ENCODE data around the gene STARD9. TPM values are rescaled to one million over a fixed set of nuclear protein-coding genes. Genes with fewer than 3 reads are reported as not detected.

STARD9 gene
- total RNA-seq, 2 donors from 2014 or later = 0.97 to 2.9 TPM

DNA sequence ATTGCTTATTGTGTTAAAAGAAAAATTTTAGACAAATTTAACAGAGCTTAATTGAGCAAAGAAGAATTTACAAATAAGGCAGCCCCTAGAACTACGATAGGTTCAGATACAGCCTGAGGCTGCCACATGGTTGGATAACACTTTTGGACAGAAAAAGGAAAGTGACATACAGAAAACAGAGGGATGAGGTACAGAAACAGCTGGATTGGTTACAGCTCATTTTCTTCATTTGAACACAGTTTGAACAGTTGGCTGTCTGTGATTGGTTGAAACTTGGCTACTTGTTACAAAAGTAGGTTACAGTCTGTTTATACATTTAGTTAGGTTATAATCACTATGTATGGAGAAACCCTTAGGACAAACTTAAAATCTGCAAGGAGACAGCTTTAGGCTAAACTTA lies 46.0 kb downstream of the STARD9 start:
- WGBS, 2 experiments (ENCODE audit: insufficient coverage in 1 of 2, insufficient read length in 1 of 2) = 98 to 100% methylated on average over 1 of the region's 1 CpG
- Mint-ChIP-seq H3K4me1 (peaks cover 13% of the 10 kb centered on the region), H3K27ac (no peak overlapping the region), H3K4me3 (no peak overlapping the region), H3K36me3 (ENCODE audit: low read depth) (no peaks in the 10 kb centered on the region), H3K9me3 (no peaks in the 10 kb centered on the region), H3K27me3 (ENCODE audit: insufficient read depth) (no peaks in the 10 kb centered on the region)
- Histone ChIP-seq H3K36me3 (ENCODE audit: control insufficient read depth, insufficient read depth, low read length) (no peaks in the 10 kb centered on the region), H3K27ac (ENCODE audit: low read depth, low read length) (no peak overlapping the region), H3K9me3 (ENCODE audit: control insufficient read depth, low read length) (no peaks in the 10 kb centered on the region), H3K4me1 (ENCODE audit: control insufficient read depth, insufficient read depth, low read length) (peaks cover 3% of the 10 kb centered on the region), H3K4me3 (ENCODE audit: low read length) (no peak overlapping the region), H3K27me3 (ENCODE audit: control insufficient read depth, insufficient read depth, low read length, poor library complexity, severe bottlenecking) (no peaks in the 10 kb centered on the region), H3K9ac (ENCODE audit: extremely low read depth, low read length, poor library complexity, severe bottlenecking) (no peak overlapping the region)
- TF ChIP-seq, protein P1, sequence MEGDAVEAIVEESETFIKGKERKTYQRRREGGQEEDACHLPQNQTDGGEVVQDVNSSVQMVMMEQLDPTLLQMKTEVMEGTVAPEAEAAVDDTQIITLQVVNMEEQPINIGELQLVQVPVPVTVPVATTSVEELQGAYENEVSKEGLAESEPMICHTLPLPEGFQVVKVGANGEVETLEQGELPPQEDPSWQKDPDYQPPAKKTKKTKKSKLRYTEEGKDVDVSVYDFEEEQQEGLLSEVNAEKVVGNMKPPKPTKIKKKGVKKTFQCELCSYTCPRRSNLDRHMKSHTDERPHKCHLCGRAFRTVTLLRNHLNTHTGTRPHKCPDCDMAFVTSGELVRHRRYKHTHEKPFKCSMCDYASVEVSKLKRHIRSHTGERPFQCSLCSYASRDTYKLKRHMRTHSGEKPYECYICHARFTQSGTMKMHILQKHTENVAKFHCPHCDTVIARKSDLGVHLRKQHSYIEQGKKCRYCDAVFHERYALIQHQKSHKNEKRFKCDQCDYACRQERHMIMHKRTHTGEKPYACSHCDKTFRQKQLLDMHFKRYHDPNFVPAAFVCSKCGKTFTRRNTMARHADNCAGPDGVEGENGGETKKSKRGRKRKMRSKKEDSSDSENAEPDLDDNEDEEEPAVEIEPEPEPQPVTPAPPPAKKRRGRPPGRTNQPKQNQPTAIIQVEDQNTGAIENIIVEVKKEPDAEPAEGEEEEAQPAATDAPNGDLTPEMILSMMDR (conservative IDR thresholded peaks at IDR 0.05) = no peak
- no peak for DNase-seq

DNA sequence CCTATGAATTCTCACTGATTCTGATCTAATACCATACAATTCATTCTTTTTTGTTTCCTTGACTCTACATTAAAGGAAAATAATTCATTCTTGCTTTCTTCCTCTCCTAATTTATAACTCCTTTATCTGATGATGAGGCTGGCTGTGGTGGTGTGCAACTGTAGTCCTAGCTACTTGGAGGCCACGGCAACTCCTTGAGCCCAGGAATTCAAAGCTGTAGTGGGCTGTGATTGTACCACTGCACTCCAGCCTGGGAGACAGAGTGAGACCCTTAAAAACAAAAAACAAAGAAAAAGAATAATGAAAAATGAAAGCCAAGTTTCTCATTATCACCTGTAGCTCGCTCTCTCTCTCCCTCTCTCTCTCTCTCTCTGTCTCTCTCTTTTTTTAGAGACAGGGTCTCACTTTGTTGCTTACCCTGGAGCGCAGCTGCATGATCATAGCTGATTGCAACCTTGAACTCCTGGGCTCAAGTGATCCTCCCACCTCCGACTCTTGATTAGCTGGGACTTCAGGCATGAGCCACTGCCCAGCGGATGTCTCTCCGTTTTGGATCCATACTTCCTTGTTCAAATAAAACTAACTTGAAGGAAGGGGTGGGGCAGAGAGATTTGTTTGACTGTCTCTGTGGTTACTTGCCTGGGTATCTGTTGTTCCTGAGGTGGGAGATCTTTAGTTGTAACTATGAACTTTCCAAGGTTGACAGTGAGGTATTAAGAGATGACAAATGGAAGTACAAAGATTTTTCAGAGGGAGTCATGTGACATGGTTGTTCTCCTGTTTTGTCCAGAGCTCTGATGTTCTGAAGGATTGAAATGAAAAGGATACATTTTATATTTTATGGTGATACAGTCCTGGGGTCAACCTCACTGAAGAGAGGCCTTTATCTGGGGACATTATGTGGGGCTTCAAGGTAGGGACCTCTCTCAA lies 46.9 kb downstream of the STARD9 start:
- TF ChIP-seq, protein P1 (conservative IDR thresholded peaks at IDR 0.05) = no peak
- no peaks in the 10 kb centered on the region for H3K27me3 Mint-ChIP-seq (ENCODE audit: insufficient read depth)
- H3K9me3 ChIP-seq (ENCODE audit: control insufficient read depth, low read length) = no peaks in the 10 kb centered on the region
- H3K27me3 ChIP-seq (ENCODE audit: control insufficient read depth, insufficient read depth, low read length, poor library complexity, severe bottlenecking) = no peaks in the 10 kb centered on the region
- WGBS, 2 experiments (ENCODE audit: insufficient coverage in 1 of 2, insufficient read length in 1 of 2) = 93 to 95% methylated on average over 4 to 6 of the region's 6 CpGs
- no peak overlapping the region for H3K4me3 ChIP-seq (ENCODE audit: low read length)
- no peak overlapping the region for H3K27ac ChIP-seq (ENCODE audit: low read depth, low read length)
- peaks cover 13% of the 10 kb centered on the region for H3K4me1 Mint-ChIP-seq
- H3K36me3 ChIP-seq (ENCODE audit: control insufficient read depth, insufficient read depth, low read length) = no peaks in the 10 kb centered on the region
- H3K36me3 Mint-ChIP-seq (ENCODE audit: low read depth) = no peaks in the 10 kb centered on the region
- no peaks in the 10 kb centered on the region for H3K9me3 Mint-ChIP-seq
- H3K4me1 ChIP-seq (ENCODE audit: control insufficient read depth, insufficient read depth, low read length) = peaks cover 3% of the 10 kb centered on the region
- H3K9ac ChIP-seq (ENCODE audit: extremely low read depth, low read length, poor library complexity, severe bottlenecking) = no peak overlapping the region
- H3K4me3 Mint-ChIP-seq = no peak overlapping the region
- no peak for DNase-seq
- no peak overlapping the region for H3K27ac Mint-ChIP-seq

DNA sequence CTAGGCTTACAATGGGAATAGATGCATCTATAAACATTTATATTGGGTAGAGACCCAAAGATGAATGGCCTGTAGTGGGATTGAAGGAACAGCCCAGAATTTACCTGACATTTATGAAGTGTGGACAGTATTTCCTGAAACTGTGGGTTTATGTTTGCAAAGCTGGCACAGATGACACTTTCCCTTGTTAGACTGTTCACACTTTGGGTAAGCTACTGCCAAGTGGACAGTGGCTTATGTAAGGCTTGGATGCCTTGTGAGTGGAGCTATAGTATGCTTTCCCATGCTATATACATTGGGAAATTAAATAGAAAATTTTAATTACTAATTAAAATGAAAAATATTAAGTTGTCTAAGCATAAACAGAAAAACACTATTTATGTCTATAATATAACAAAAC lies 48.5 kb downstream of the STARD9 start:
- H3K27me3 Mint-ChIP-seq (ENCODE audit: insufficient read depth) = no peaks in the 10 kb centered on the region
- Histone ChIP-seq H3K36me3 (ENCODE audit: control insufficient read depth, insufficient read depth, low read length) (no peaks in the 10 kb centered on the region), H3K27me3 (ENCODE audit: control insufficient read depth, insufficient read depth, low read length, poor library complexity, severe bottlenecking) (no peaks in the 10 kb centered on the region), H3K9me3 (ENCODE audit: control insufficient read depth, low read length) (no peaks in the 10 kb centered on the region), H3K27ac (ENCODE audit: low read depth, low read length) (no peak overlapping the region), H3K4me1 (ENCODE audit: control insufficient read depth, insufficient read depth, low read length) (peaks cover 3% of the 10 kb centered on the region), H3K4me3 (ENCODE audit: low read length) (no peak overlapping the region), H3K9ac (ENCODE audit: extremely low read depth, low read length, poor library complexity, severe bottlenecking) (no peak overlapping the region)
- TF ChIP-seq, protein P1 (conservative IDR thresholded peaks at IDR 0.05) = no peak
- no peak overlapping the region for H3K4me3 Mint-ChIP-seq
- H3K36me3 Mint-ChIP-seq (ENCODE audit: low read depth) = no peaks in the 10 kb centered on the region
- peaks cover 13% of the 10 kb centered on the region for H3K4me1 Mint-ChIP-seq
- no peak for DNase-seq
- H3K9me3 Mint-ChIP-seq = no peaks in the 10 kb centered on the region
- no peak overlapping the region for H3K27ac Mint-ChIP-seq
